Uterus (tissue), 2 donors: ENCODE measurements around the gene WNT2.

Experiments
- POLR2A ChIP-seq, 2 donors: fragments of 450-650 bp; IDR thresholded peaks; one replicate each; pipeline ENCODE4 v1.6.1; 2016; ENCODE audit warnings: antibody characterized with exemption in 2 of 2, mild to moderate bottlenecking in 1 of 2, moderate library complexity in 1 of 2
- TF ChIP-seq, protein P1 (sequence below), 4 experiments: fragments of 200-600 bp in 2 of 4; fragments of 450-650 bp in 2 of 4; sonication (generic) in 2 of 4; IDR thresholded peaks; one replicate each; pipeline ENCODE4 v1.5.1; 2016 to 2019; ENCODE audit warnings: antibody characterized with exemption in 4 of 4, mild to moderate bottlenecking in 2 of 4, moderate library complexity in 1 of 4

DNA sequence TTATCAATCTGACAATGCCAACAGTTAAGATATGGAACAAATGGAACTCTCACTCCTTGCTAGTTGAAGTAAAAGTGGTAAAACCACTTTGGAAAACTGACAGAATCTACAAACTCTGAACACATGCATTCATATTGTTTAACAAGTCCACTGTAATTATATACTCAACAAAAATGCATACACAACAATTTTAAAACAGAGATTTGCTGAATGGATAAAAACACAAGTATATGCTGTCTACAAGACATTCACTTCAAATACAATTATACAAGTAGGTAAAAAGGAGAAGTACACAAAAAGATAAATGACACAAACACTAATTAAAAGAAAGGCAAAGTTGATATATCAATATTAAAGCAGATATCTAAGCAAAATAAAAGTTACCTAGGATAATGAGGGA, 9.2 kb upstream of the WNT2 start:
- TF ChIP-seq, protein P1, sequence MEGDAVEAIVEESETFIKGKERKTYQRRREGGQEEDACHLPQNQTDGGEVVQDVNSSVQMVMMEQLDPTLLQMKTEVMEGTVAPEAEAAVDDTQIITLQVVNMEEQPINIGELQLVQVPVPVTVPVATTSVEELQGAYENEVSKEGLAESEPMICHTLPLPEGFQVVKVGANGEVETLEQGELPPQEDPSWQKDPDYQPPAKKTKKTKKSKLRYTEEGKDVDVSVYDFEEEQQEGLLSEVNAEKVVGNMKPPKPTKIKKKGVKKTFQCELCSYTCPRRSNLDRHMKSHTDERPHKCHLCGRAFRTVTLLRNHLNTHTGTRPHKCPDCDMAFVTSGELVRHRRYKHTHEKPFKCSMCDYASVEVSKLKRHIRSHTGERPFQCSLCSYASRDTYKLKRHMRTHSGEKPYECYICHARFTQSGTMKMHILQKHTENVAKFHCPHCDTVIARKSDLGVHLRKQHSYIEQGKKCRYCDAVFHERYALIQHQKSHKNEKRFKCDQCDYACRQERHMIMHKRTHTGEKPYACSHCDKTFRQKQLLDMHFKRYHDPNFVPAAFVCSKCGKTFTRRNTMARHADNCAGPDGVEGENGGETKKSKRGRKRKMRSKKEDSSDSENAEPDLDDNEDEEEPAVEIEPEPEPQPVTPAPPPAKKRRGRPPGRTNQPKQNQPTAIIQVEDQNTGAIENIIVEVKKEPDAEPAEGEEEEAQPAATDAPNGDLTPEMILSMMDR (IDR thresholded peaks at IDR 0.05): no peak
- no peak for TF ChIP-seq POLR2A (IDR thresholded peaks at IDR 0.05)
